Activated CD4-positive, alpha-beta memory T cell treated with anti-CD3 and anti-CD28 coated beads for 36 hours (primary cell): ENCODE data around the gene SIX2. TPM values are rescaled to one million over a fixed set of nuclear protein-coding genes. Genes with fewer than 3 reads are reported as not detected.

ENCODE experiments used
- CTCF ChIA-PET: fragments of 350-600 bp; sonication (Branson Sonifier 250); formaldehyde crosslinking; loops from one replicate; lab custom pipeline; 2021; ENCODE audit warnings: antibody characterized with exemption, inconsistent platforms; lab: Charles Lee
- POLR2A ChIA-PET: fragments of 350-600 bp; sonication (Branson Sonifier 250); formaldehyde crosslinking; loops from one replicate; lab custom pipeline; 2021; ENCODE audit warnings: antibody characterized with exemption; lab: Charles Lee
- DNase-seq: peaks from one replicate; pipeline ENCODE4 v3.0.0-alpha.2; 2020
- H3K27ac Mint-ChIP-seq: one replicate; pipeline ENCODE4 v1.8.0; 2021; ENCODE audit warnings: mixed read lengths
- H3K27me3 Mint-ChIP-seq: one replicate; pipeline ENCODE4 v1.8.0; 2021; ENCODE audit warnings: mixed read lengths
- H3K36me3 Mint-ChIP-seq: one replicate; pipeline ENCODE4 v1.8.0; 2021; ENCODE audit warnings: mixed read lengths
- H3K4me1 Mint-ChIP-seq: one replicate; pipeline ENCODE4 v1.8.0; 2021; ENCODE audit warnings: low read depth, mixed read lengths
- H3K4me3 Mint-ChIP-seq: one replicate; pipeline ENCODE4 v1.8.0; 2021; ENCODE audit warnings: mild to moderate bottlenecking, mixed read lengths
- H3K9me3 Mint-ChIP-seq: one replicate; pipeline ENCODE4 v1.8.0; 2021; ENCODE audit warnings: mixed read lengths
- intact Hi-C: fragments of 100-400 bp; cut with micrococcal nuclease; formaldehyde crosslinking; loops from one replicate; pipeline ENCODE4 v1.15.1; 2023
- total RNA-seq, 2 experiments: library from RNA; stranded (reverse); gene quantifications; one replicate each; pipeline ENCODE4 v1.2.3, GENCODE V29; 2021

SIX2 gene
- total RNA-seq, 2 experiments from 2014 or later, result not detected

GRCh38 chr2:45006041-45006941 lies 3.0 kb downstream of the SIX2 start:
- peaks cover 40% of the 10 kb centered on the region for H3K4me1 Mint-ChIP-seq
- DNase-seq, result no peak
- intact Hi-C loops, result loop anchor here (10.0 kb wide), 1 partner anchor 201 kb away; no protein-coding TSS in a partner anchor
- ChIA-PET POLR2A (no interaction called here), CTCF (interaction anchor here (0.6 kb wide), 1 partner anchor 27 kb away, joined by 3 read pairs; no protein-coding TSS in a partner anchor)
- H3K4me3 Mint-ChIP-seq, result no peak overlapping the region
- H3K27ac Mint-ChIP-seq, result no peak overlapping the region
- H3K36me3 Mint-ChIP-seq, result no peaks in the 10 kb centered on the region
- no peaks in the 10 kb centered on the region for H3K9me3 Mint-ChIP-seq
- peaks cover 85% of the 10 kb centered on the region for H3K27me3 Mint-ChIP-seq

GRCh38 chr2:45005261-45006002 lies 3.8 kb downstream of the SIX2 start:
- no peaks in the 10 kb centered on the region for H3K9me3 Mint-ChIP-seq
- H3K4me3 Mint-ChIP-seq, result no peak overlapping the region
- intact Hi-C loops, result loop anchor here (10.0 kb wide), 1 partner anchor 201 kb away; no protein-coding TSS in a partner anchor
- no peak for DNase-seq
- H3K36me3 Mint-ChIP-seq, result no peaks in the 10 kb centered on the region
- H3K27ac Mint-ChIP-seq, result no peak overlapping the region
- CTCF ChIA-PET, result interaction anchor here (1.5 to 2.1 kb wide), 2 partner anchors 8 to 24 kb away, joined by 4 to 5 read pairs; no protein-coding TSS in a partner anchor
- peaks cover 42% of the 10 kb centered on the region for H3K4me1 Mint-ChIP-seq
- H3K27me3 Mint-ChIP-seq, result peaks cover 81% of the 10 kb centered on the region
- POLR2A ChIA-PET, result no interaction called here

- ChIA-PET POLR2A (no interaction called here), CTCF (interaction anchor here (1.5 to 2.1 kb wide), 2 partner anchors 9 to 24 kb away, joined by 4 to 5 read pairs; no protein-coding TSS in a partner anchor)
- Mint-ChIP-seq H3K4me1 (peaks cover 39% of the 10 kb centered on the region), H3K36me3 (no peaks in the 10 kb centered on the region), H3K9me3 (no peaks in the 10 kb centered on the region), H3K27me3 (peaks cover 80% of the 10 kb centered on the region), H3K4me3 (no peak overlapping the region), H3K27ac (no peak overlapping the region)
- intact Hi-C loops, result loop anchor here (5.0 to 10.0 kb wide), 2 partner anchors 62 to 200 kb away; partner anchors contain the start of gene SIX3
- no peak for DNase-seq
Observed at GRCh38 chr2:45004562-45005191, 4.6 kb downstream of the SIX2 start.

GRCh38 chr2:45003579-45004551 lies 5.4 kb downstream of the SIX2 start:
- CTCF ChIA-PET, result interaction anchor here (1.5 to 2.1 kb wide), 2 partner anchors 10 to 23 kb away, joined by 4 to 5 read pairs; no protein-coding TSS in a partner anchor
- no peak overlapping the region for H3K27ac Mint-ChIP-seq
- H3K27me3 Mint-ChIP-seq, result peaks cover 83% of the 10 kb centered on the region
- DNase-seq, result no peak
- H3K4me1 Mint-ChIP-seq, result peaks cover 36% of the 10 kb centered on the region
- no peaks in the 10 kb centered on the region for H3K36me3 Mint-ChIP-seq
- no peak overlapping the region for H3K4me3 Mint-ChIP-seq
- intact Hi-C loops, result loop anchor here (5.0 to 10.0 kb wide), 2 partner anchors 62 to 199 kb away; partner anchors contain the start of gene SIX3
- POLR2A ChIA-PET, result no interaction called here
- H3K9me3 Mint-ChIP-seq, result no peaks in the 10 kb centered on the region

GRCh38 chr2:45002686-45003085 lies 6.6 kb downstream of the SIX2 start:
- no peaks in the 10 kb centered on the region for H3K9me3 Mint-ChIP-seq
- DNase-seq, result no peak
- CTCF ChIA-PET, result interaction anchor here (1.6 kb wide), 1 partner anchor 22 kb away, joined by 7 read pairs; no protein-coding TSS in a partner anchor
- H3K4me3 Mint-ChIP-seq, result no peak overlapping the region
- H3K27ac Mint-ChIP-seq, result no peak overlapping the region
- H3K27me3 Mint-ChIP-seq, result peaks cover 83% of the 10 kb centered on the region
- no peaks in the 10 kb centered on the region for H3K36me3 Mint-ChIP-seq
- intact Hi-C loops, result loop anchor here (5.0 to 10.0 kb wide), 2 partner anchors 60 to 198 kb away; partner anchors contain the start of gene SIX3
- POLR2A ChIA-PET, result no interaction called here
- H3K4me1 Mint-ChIP-seq, result peaks cover 33% of the 10 kb centered on the region

GRCh38 chr2:45001869-45002385 lies 7.3 kb downstream of the SIX2 start:
- ChIA-PET CTCF (interaction anchor here (0.6 to 1.6 kb wide), 2 partner anchors 21 to 484 kb away, joined by 4 to 7 read pairs; no protein-coding TSS in a partner anchor), POLR2A (no interaction called here)
- intact Hi-C loops, result loop anchor here (5.0 to 10.0 kb wide), 2 partner anchors 60 to 197 kb away; partner anchors contain the start of gene SIX3
- Mint-ChIP-seq H3K4me3 (no peak overlapping the region), H3K27me3 (peaks cover 81% of the 10 kb centered on the region), H3K27ac (no peak overlapping the region), H3K9me3 (no peaks in the 10 kb centered on the region), H3K4me1 (peaks cover 33% of the 10 kb centered on the region), H3K36me3 (no peaks in the 10 kb centered on the region)
- no peak for DNase-seq

- no peaks in the 10 kb centered on the region for H3K9me3 Mint-ChIP-seq
- H3K27me3 Mint-ChIP-seq, result peaks cover 76% of the 10 kb centered on the region
- POLR2A ChIA-PET, result no interaction called here
- no peaks in the 10 kb centered on the region for H3K36me3 Mint-ChIP-seq
- intact Hi-C loops, result loop anchor here (5.0 to 10.0 kb wide), 2 partner anchors 59 to 196 kb away; partner anchors contain the start of gene SIX3
- H3K27ac Mint-ChIP-seq, result no peak overlapping the region
- H3K4me1 Mint-ChIP-seq, result peaks cover 28% of the 10 kb centered on the region
- no peak for DNase-seq
- H3K4me3 Mint-ChIP-seq, result peak overlapping the region; percentile 39
- CTCF ChIA-PET, result interaction anchor here (0.6 to 1.6 kb wide), 4 partner anchors 9 to 485 kb away, joined by 3 to 7 read pairs (median 4); no protein-coding TSS in a partner anchor
Observed at GRCh38 chr2:45000921-45001868, 8.1 kb downstream of the SIX2 start.

- Mint-ChIP-seq H3K4me3 (no peak overlapping the region), H3K4me1 (peaks cover 23% of the 10 kb centered on the region)
Observed at GRCh38 chr2:45000341-45000901, 8.8 kb downstream of the SIX2 start.

GRCh38 chr2:44999540-44999939 lies 9.7 kb downstream of the SIX2 start:
- CTCF ChIA-PET, result interaction anchor here (0.8 kb wide), 1 partner anchor 9 kb away, joined by 3 read pairs; no protein-coding TSS in a partner anchor
- no peak for DNase-seq
- intact Hi-C loops, result no loop called here
- peaks cover 20% of the 10 kb centered on the region for H3K4me1 Mint-ChIP-seq
- H3K9me3 Mint-ChIP-seq, result no peaks in the 10 kb centered on the region
- H3K27me3 Mint-ChIP-seq, result peaks cover 71% of the 10 kb centered on the region
- no peak overlapping the region for H3K4me3 Mint-ChIP-seq
- POLR2A ChIA-PET, result no interaction called here
- H3K27ac Mint-ChIP-seq, result no peak overlapping the region
- no peaks in the 10 kb centered on the region for H3K36me3 Mint-ChIP-seq

More at GRCh38 chr2:45000341-45000901, 8.8 kb downstream of the SIX2 start:
- ChIA-PET POLR2A (no interaction called here), CTCF (interaction anchor here (0.8 to 1.2 kb wide), 2 partner anchors 9 to 10 kb away, joined by 3 read pairs; no protein-coding TSS in a partner anchor)
- Mint-ChIP-seq H3K9me3 (no peaks in the 10 kb centered on the region), H3K36me3 (no peaks in the 10 kb centered on the region), H3K27ac (no peak overlapping the region), H3K27me3 (peaks cover 75% of the 10 kb centered on the region)
- no peak for DNase-seq
- intact Hi-C loops, result loop anchor here (5.0 to 10.0 kb wide), 2 partner anchors 58 to 196 kb away; partner anchors contain the start of gene SIX3
